RWPE1 (cell line): Measurements from ENCODE around the gene ZNF428.

Experiments
- CTCF ChIA-PET: fragments of 350-600 bp; sonication (Branson Sonifier 250); formaldehyde crosslinking; extraction: SDS; loops from one replicate; lab custom pipeline; 2021; lab: Yijun Ruan, JAX
- POLR2A ChIA-PET: fragments of 400-600 bp; formaldehyde crosslinking; extraction: SDS; loops from one replicate; lab custom pipeline; 2020; ENCODE audit warnings: antibody characterized with exemption; ENCODE audit not compliant: low non-redundant PET; lab: Yijun Ruan, JAX
- DNase-seq: peaks from one replicate; pipeline ENCODE4 v3.0.0; 2012; ENCODE audit warnings: low spot score
- H3K27ac ChIP-seq: fragments of 450-650 bp; 2 replicates; pipeline ENCODE4 v1.5.1; 2017
- CTCF ChIP-seq: fragments of 450-650 bp; conservative IDR thresholded peaks from 2 replicates; pipeline ENCODE4 v1.5.1; 2017; ENCODE audit warnings: low read depth, mild to moderate bottlenecking

Gene ZNF428

DNA sequence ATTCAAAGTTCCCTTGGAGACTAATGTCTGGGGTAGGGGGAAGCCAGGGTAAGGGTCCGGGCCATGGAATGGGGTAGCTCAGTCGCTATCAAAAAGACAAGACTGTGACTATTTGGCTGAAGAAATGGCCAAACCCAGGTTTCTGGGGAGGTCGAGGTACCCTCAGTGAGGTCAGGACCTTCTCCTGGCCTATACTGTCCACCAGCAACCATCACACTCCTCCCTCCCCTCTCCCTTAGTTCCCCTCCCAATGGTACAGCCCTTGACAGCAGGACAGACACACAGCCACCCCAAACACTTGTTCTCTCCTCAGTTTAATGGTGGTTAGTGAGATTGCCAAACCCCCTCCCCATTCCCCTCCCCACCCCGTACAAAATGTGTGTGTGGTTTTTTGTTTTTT is 2.6 kb upstream of the ZNF428 start:
- POLR2A ChIA-PET, result no interaction called here
- H3K27ac ChIP-seq, result no peak overlapping the region
- CTCF ChIA-PET, result no interaction called here
- no peak for TF ChIP-seq CTCF
- DNase-seq, result no peak

- no peak for DNase-seq
- no peak for TF ChIP-seq CTCF
- peak overlapping the region; percentile 93 for H3K27ac ChIP-seq
- POLR2A ChIA-PET, result interaction anchor here (0.5 to 0.6 kb wide), 2 partner anchors 13 to 92 kb away, joined by 7 to 8 read pairs; no protein-coding TSS in a partner anchor
- CTCF ChIA-PET, result no interaction called here
These were observed 902 bp upstream of the ZNF428 start for GRCh38 chr19:43620061-43621001.

- DNase-seq, result peak; percentile 27
- no peak for TF ChIP-seq CTCF
- POLR2A ChIA-PET, result no interaction called here
- CTCF ChIA-PET, result no interaction called here
- peak overlapping the region; percentile 93 for H3K27ac ChIP-seq
These were observed 538 bp downstream of the ZNF428 start for GRCh38 chr19:43618921-43619261.

DNA sequence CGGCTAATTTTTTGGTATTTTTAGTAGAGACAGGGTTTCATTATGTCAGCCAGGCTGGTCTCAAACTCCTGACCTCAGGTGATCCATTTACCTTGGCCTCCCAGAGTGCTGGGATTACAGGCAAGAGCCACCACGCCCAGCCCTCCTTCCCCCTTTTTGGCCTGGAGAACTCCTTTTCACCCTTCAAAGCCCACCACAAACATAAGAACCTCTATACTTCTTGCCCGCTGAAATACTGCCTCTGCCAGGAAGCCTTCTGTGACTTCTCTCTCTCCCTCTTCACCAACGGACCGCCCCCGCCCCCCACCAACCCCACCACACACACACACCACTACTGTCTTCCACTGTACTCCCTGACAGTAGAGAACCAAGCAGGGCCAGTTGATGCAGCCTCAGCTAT is 2.5 kb downstream of the ZNF428 start:
- ChIA-PET CTCF (no interaction called here), POLR2A (no interaction called here)
- H3K27ac ChIP-seq, result peak overlapping the region; percentile 26; the same call in 1 of the 2 replicates
- DNase-seq, result no peak
- no peak for TF ChIP-seq CTCF

DNA sequence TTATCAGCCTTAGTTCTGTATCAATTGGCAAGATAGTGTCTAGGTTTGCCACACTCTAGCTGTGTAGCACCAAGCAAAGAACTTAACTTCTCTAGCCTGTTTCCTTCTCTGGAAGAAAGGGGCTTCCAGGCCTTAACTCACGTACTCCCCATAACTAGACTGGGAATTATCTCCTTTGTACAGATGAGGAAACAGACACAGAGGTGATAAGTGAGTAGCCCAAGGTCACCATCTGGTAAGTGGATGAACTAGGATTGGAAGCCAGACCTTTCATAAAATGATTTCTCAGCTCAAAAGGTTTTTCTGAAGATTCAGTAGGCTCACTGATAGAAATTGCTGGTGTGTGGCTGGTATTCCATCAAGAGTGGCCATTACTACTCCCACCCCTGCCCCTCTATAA is 3.1 kb downstream of the ZNF428 start:
- TF ChIP-seq CTCF, result no peak
- no peak for DNase-seq
- H3K27ac ChIP-seq, result no peak overlapping the region
- CTCF ChIA-PET, result no interaction called here
- POLR2A ChIA-PET, result no interaction called here

DNA sequence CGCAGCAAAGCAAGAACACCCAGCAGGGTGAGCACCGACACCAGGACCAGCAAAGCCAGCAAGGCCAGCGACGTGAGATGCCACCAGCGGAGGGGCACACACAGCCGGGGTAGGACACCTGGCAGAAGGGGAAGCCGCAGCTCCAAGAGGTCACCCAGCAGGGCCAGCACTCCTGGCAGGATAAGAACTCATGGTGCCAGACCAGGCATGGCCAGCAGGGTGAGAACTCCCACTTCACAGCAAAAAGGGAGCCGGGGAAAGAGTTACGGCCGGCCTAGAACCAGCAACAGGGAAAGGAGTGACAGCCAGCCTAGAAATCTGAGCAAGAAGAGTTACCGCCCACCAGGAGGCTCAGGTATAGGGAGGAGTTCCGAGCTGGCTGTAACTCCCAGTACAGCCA is 7.1 kb downstream of the ZNF428 start:
- no peak for DNase-seq
- H3K27ac ChIP-seq, result no peak overlapping the region
- TF ChIP-seq CTCF, result no peak
- ChIA-PET POLR2A (no interaction called here), CTCF (interaction anchor here (0.5 kb wide), 1 partner anchor 92 kb away, joined by 5 read pairs; no protein-coding TSS in a partner anchor)
